Fibroblast of lung (primary cell): Measurements from ENCODE around the gene KCNJ4. TPM values are rescaled to one million over a fixed set of nuclear protein-coding genes. Genes with fewer than 3 reads are reported as not detected.
"Not testable (repeated sequence)": the region's sequence is repeated elsewhere in the genome, so short reads cannot be mapped to it uniquely, and the experiment has no call there.

Source experiments
- DNase-seq, 2 donors: peaks; one replicate each; pipeline versions ENCODE4 v3.0.0 to v3.0.0-alpha.2; 2010; ENCODE audit warnings: low read depth in 2 of 2
- H2AFZ ChIP-seq: 2 replicates; pipeline ENCODE4 v1.5.1; 2012; ENCODE audit warnings: low read length, control low read depth, inconsistent platforms
- H3K27ac ChIP-seq: 2 replicates; pipeline ENCODE4 v1.5.1; 2011; ENCODE audit warnings: low read length, control low read depth; ENCODE audit not compliant: insufficient read depth
- H3K27me3 ChIP-seq: 2 replicates; pipeline ENCODE4 v1.5.1; 2011; ENCODE audit warnings: mild to moderate bottlenecking, low read length; ENCODE audit not compliant: control insufficient read depth, insufficient read depth
- H3K36me3 ChIP-seq: 2 replicates; pipeline ENCODE4 v1.5.1; 2011; ENCODE audit warnings: low read length; ENCODE audit not compliant: control insufficient read depth, insufficient read depth
- H3K4me1 ChIP-seq: 2 replicates; pipeline ENCODE4 v1.5.1; 2011; ENCODE audit warnings: low read length; ENCODE audit not compliant: control insufficient read depth, insufficient read depth; ENCODE audit errors: extremely low read depth
- H3K4me2 ChIP-seq: 2 replicates; pipeline ENCODE4 v1.5.1; 2011; ENCODE audit warnings: low read length, control low read depth; ENCODE audit not compliant: insufficient read depth; ENCODE audit errors: extremely low read depth
- H3K4me3 ChIP-seq, 4 experiments: fragments of 200-600 bp in 1 of 4; sonication (generic) in 1 of 4; replicated peaks in 1 of 4; 2 replicates each; pipeline ENCODE4 v1.5.1; 2011 to 2016; ENCODE audit warnings: low read length in 4 of 4, low read depth in 3 of 4, mild to moderate bottlenecking in 3 of 4, control low read depth in 2 of 4, inconsistent platforms in 1 of 4, mixed read lengths in 1 of 4; ENCODE audit not compliant: insufficient read depth in 1 of 4; ENCODE audit errors: control extremely low read depth in 1 of 4
- H3K79me2 ChIP-seq: 2 replicates; pipeline ENCODE4 v1.5.1; 2012; ENCODE audit warnings: mild to moderate bottlenecking, low read length, inconsistent platforms; ENCODE audit not compliant: control insufficient read depth, insufficient read depth
- H3K9ac ChIP-seq: 2 replicates; pipeline ENCODE4 v1.5.1; 2011; ENCODE audit warnings: mild to moderate bottlenecking, low read length, control low read depth; ENCODE audit not compliant: insufficient read depth
- H3K9me3 ChIP-seq: 2 replicates; pipeline ENCODE4 v1.5.1; 2012; ENCODE audit warnings: low read depth, low read length; ENCODE audit not compliant: control insufficient read depth, insufficient read depth
- H4K20me1 ChIP-seq: 2 replicates; pipeline ENCODE4 v1.5.1; 2011; ENCODE audit warnings: low read length; ENCODE audit not compliant: control insufficient read depth, insufficient read depth; ENCODE audit errors: extremely low read depth
- EZH2 ChIP-seq: IDR thresholded peaks from 2 replicates; pipeline ENCODE4 v1.5.1; 2012; ENCODE audit warnings: low read length, control low read depth, mild to moderate bottlenecking; ENCODE audit errors: missing control alignments
- polyA plus RNA-seq, 2 donors: library from polyadenylated mRNA; depleted of rRNA in 1 of 2; stranded (reverse) in 1 of 2; unstranded in 1 of 2; fragments of >200 nt; gene quantifications; 2 replicates each; pipeline ENCODE4 v1.2.1, GENCODE V29; 2011 to 2012; ENCODE audit warnings: missing spikeins in 1 of 2
- total RNA-seq: library from RNA; depleted of rRNA; stranded (reverse); fragments of >200 nt; gene quantifications from 2 replicates; pipeline ENCODE4 v1.2.1, GENCODE V29; 2014
- TF ChIP-seq, protein P1 (sequence below), 2 donors: IDR thresholded peaks in 1 of 2; conservative IDR thresholded peaks in 1 of 2; 1 replicate in 1 of 2; 2 replicates in 1 of 2; pipeline ENCODE4 v1.5.1; 2011 to 2012; ENCODE audit warnings: low read length in 2 of 2, control low read depth in 1 of 2, inconsistent platforms in 1 of 2, low read depth in 1 of 2, mild to moderate bottlenecking in 1 of 2

Gene KCNJ4
- total and polyA plus RNA-seq, 2 donors (not counting 1 experiment from before 2014, with no cell fraction given), result not detected

DNA sequence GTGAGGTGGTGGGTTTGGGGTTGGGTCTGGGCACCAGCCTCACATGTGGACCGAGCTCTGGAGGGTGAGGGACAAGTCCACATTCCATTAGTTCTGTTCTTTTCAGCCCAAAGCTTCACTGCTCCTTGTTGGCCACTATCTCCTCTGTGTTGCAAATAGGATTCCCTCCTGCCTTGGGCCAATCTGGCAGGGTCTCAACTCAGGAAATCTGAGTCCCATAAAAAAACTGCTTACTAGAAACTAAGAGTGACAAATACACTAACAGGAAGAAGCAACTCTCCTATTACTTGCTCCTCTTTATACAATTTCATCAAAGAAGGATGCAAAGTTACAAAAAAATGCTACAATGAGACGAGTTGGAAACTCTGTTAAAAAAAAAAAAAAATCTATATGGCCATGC is 71.6 kb downstream of the KCNJ4 start:
- H3K27me3 ChIP-seq, result no peaks in the 10 kb centered on the region
- no peak overlapping the region for H3K27ac ChIP-seq
- no peaks in the 10 kb centered on the region for H3K9me3 ChIP-seq
- H3K36me3 ChIP-seq, result no peaks in the 10 kb centered on the region
- H3K9ac ChIP-seq, result no peak overlapping the region
- no peak for DNase-seq
- TF ChIP-seq EZH2, result no peak
- TF ChIP-seq, protein P1, sequence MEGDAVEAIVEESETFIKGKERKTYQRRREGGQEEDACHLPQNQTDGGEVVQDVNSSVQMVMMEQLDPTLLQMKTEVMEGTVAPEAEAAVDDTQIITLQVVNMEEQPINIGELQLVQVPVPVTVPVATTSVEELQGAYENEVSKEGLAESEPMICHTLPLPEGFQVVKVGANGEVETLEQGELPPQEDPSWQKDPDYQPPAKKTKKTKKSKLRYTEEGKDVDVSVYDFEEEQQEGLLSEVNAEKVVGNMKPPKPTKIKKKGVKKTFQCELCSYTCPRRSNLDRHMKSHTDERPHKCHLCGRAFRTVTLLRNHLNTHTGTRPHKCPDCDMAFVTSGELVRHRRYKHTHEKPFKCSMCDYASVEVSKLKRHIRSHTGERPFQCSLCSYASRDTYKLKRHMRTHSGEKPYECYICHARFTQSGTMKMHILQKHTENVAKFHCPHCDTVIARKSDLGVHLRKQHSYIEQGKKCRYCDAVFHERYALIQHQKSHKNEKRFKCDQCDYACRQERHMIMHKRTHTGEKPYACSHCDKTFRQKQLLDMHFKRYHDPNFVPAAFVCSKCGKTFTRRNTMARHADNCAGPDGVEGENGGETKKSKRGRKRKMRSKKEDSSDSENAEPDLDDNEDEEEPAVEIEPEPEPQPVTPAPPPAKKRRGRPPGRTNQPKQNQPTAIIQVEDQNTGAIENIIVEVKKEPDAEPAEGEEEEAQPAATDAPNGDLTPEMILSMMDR (conservative IDR thresholded peaks at IDR 0.05 in 1 of 2, IDR thresholded peaks at IDR 0.05 in 1 of 2; ENCODE audit: low read depth in 1 of 2, low read length in 2 of 2), result no peak
- no peaks in the 10 kb centered on the region for H3K4me1 ChIP-seq
- no peak overlapping the region for H3K4me3 ChIP-seq
- no peak overlapping the region for H2AFZ ChIP-seq
- H3K4me2 ChIP-seq, result no peak overlapping the region
- H4K20me1 ChIP-seq, result no peaks in the 10 kb centered on the region
- H3K79me2 ChIP-seq, result no peaks in the 10 kb centered on the region

DNA sequence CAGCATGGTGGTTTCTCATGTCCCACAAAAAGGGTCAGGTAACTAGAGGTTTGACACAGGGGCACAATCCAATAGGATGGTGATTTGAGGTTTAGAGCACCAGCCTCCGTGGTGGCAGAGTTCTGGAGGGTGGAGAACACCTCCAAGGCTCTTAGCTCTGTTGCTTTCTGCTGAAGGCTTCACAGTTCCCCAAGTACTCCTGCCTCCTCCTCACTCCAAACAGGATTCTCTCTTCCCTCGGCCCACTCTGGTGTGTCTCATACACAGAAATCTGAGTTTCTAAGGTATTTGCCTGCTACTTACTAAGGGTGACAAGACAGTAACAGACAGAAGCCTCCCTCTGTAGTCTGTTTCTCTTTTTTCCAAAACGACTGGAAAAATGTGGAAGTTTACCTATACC is 73.6 kb downstream of the KCNJ4 start:
- H3K27me3 ChIP-seq, H2AFZ ChIP-seq, H3K79me2 ChIP-seq, H3K9me3 ChIP-seq, H3K4me2 ChIP-seq, H3K27ac ChIP-seq, H4K20me1 ChIP-seq, H3K9ac ChIP-seq, H3K36me3 ChIP-seq, DNase-seq, H3K4me1 ChIP-seq, H3K4me3 ChIP-seq: not testable (repeated sequence)

Other genes starting within 250 kb of the KCNJ4 start
- 19.5 and 28.2 TPM in 2 replicates for gene TMEM184B, start 182.2 kb downstream of the KCNJ4 start, total RNA-seq
- 37.2 and 40.3 TPM in 2 replicates for gene TMEM184B, start 182.2 kb downstream of the KCNJ4 start, polyA plus RNA-seq
- gene CSNK1E, start 137.8 kb downstream of the KCNJ4 start, total RNA-seq, result 85.0 and 99.3 TPM in 2 replicates
- gene CSNK1E, start 137.8 kb downstream of the KCNJ4 start, polyA plus RNA-seq, result 121 and 145 TPM in 2 replicates
- 42.1 and 78.8 TPM in 2 replicates for gene KDELR3, start 12.9 kb upstream of the KCNJ4 start, total RNA-seq
- gene KDELR3, start 12.9 kb upstream of the KCNJ4 start, polyA plus RNA-seq, result 161 and 305 TPM in 2 replicates
- 362 and 420 TPM in 2 replicates for gene DDX17, start 51.1 kb upstream of the KCNJ4 start, total RNA-seq
- gene DDX17, start 51.1 kb upstream of the KCNJ4 start, polyA plus RNA-seq, result 244 and 325 TPM in 2 replicates
- 4.0 and 5.1 TPM in 2 replicates for gene DMC1, start 115.0 kb upstream of the KCNJ4 start, total RNA-seq
- 0.54 and 5.9 TPM in 2 replicates for gene DMC1, start 115.0 kb upstream of the KCNJ4 start, polyA plus RNA-seq
- 0.66 and 0.77 TPM in 2 replicates for gene FAM227A, start 201.2 kb upstream of the KCNJ4 start, total RNA-seq
- gene FAM227A, start 201.2 kb upstream of the KCNJ4 start, polyA plus RNA-seq, result 0.19 and 0.69 TPM in 2 replicates
- 14.5 and 16.2 TPM in 2 replicates for gene CBY1, start 201.4 kb upstream of the KCNJ4 start, total RNA-seq
- gene CBY1, start 201.4 kb upstream of the KCNJ4 start, polyA plus RNA-seq, result 35.5 and 42.3 TPM in 2 replicates
- 61.1 and 65.0 TPM in 2 replicates for gene TOMM22, start 226.8 kb upstream of the KCNJ4 start, total RNA-seq
- gene TOMM22, start 226.8 kb upstream of the KCNJ4 start, polyA plus RNA-seq, result 80.3 and 112 TPM in 2 replicates
- 59.1 and 62.1 TPM in 2 replicates for gene JOSD1, start 245.7 kb upstream of the KCNJ4 start, total RNA-seq
- 35.9 and 40.5 TPM in 2 replicates for gene JOSD1, start 245.7 kb upstream of the KCNJ4 start, polyA plus RNA-seq